Measurements from ENCODE around the gene TSPAN2.
"Not testable (repeated sequence)": the region's sequence is repeated elsewhere in the genome, so short reads cannot be mapped to it uniquely, and the experiment has no call there.

Gene TSPAN2

GRCh38 chr1:115031595-115031994, 57.7 kb downstream of the TSPAN2 start:
- no peak for DNase-seq

- no peak for DNase-seq
These were observed 59.8 kb downstream of the TSPAN2 start, which contains the start of gene TSHB for GRCh38 chr1:115029526-115029925. TSHB (plus strand) TSS chr1:115029826; CDS start chr1:115033363, 3,537 bp downstream.

GRCh38 chr1:115023593-115023992, 65.7 kb downstream of the TSPAN2 start:
- no peak for DNase-seq

- DNase-seq, result no peak
These were observed 68.2 kb downstream of the TSPAN2 start for GRCh38 chr1:115021145-115021544.

- DNase-seq, result not testable (repeated sequence)
These were observed 69.8 kb downstream of the TSPAN2 start for GRCh38 chr1:115019549-115019948.

- no peak for DNase-seq
These were observed 75.5 kb downstream of the TSPAN2 start for GRCh38 chr1:115013792-115014191.

- no peak for DNase-seq
These were observed 76.9 kb downstream of the TSPAN2 start for GRCh38 chr1:115012434-115012833.

GRCh38 chr1:115012006-115012405, 77.3 kb downstream of the TSPAN2 start:
- no peak for DNase-seq

GRCh38 chr1:115006191-115006590, 83.1 kb downstream of the TSPAN2 start:
- no peak for DNase-seq

All from T-helper 9 cell (primary cell).